IPS-18a (cell line): Measurements from ENCODE around the gene B3GALT5.

Source experiments
- H3K27ac ChIP-seq: one replicate; pipeline ENCODE4 v1.5.1; 2013; ENCODE audit warnings: low read length
- H3K27me3 ChIP-seq: one replicate; pipeline ENCODE4 v1.6.1; 2013; ENCODE audit warnings: mild to moderate bottlenecking, low read length; ENCODE audit not compliant: control insufficient read depth, insufficient read depth
- H3K36me3 ChIP-seq: one replicate; pipeline ENCODE4 v1.6.1; 2013; ENCODE audit warnings: low read depth, low read length; ENCODE audit not compliant: control insufficient read depth
- H3K4me1 ChIP-seq: one replicate; pipeline ENCODE4 v1.6.1; 2013; ENCODE audit warnings: low read depth, low read length; ENCODE audit not compliant: control insufficient read depth
- H3K4me3 ChIP-seq: one replicate; pipeline ENCODE4 v1.5.1; 2013; ENCODE audit warnings: low read length
- H3K9ac ChIP-seq: one replicate; pipeline ENCODE4 v1.6.1; 2013; ENCODE audit warnings: mild to moderate bottlenecking, low read length, moderate library complexity
- H3K9me3 ChIP-seq: one replicate; pipeline ENCODE4 v1.6.1; 2013; ENCODE audit warnings: low read depth, low read length; ENCODE audit not compliant: control insufficient read depth

Gene B3GALT5

GRCh38 chr21:39670701-39671100, 58.0 kb downstream of the B3GALT5 start:
- Histone ChIP-seq H3K9me3 (no peaks in the 10 kb centered on the region), H3K27me3 (no peaks in the 10 kb centered on the region)

GRCh38 chr21:39671986-39672385, 59.2 kb downstream of the B3GALT5 start:
- H3K27ac ChIP-seq, result no peak overlapping the region
- H3K4me1 ChIP-seq, result peaks cover 3% of the 10 kb centered on the region
- no peaks in the 10 kb centered on the region for H3K27me3 ChIP-seq

More at GRCh38 chr21:39670701-39671100, 58.0 kb downstream of the B3GALT5 start:
- Histone ChIP-seq H3K4me3 (no peak overlapping the region), H3K9ac (no peak overlapping the region), H3K27ac (no peak overlapping the region), H3K4me1 (no peaks in the 10 kb centered on the region), H3K36me3 (peaks cover 7% of the 10 kb centered on the region)

GRCh38 chr21:39673163-39673562, 60.4 kb downstream of the B3GALT5 start:
- peaks cover 3% of the 10 kb centered on the region for H3K4me1 ChIP-seq
- H3K9ac ChIP-seq, result no peak overlapping the region
- H3K27me3 ChIP-seq, result no peaks in the 10 kb centered on the region
- no peak overlapping the region for H3K27ac ChIP-seq
- H3K4me3 ChIP-seq, result no peak overlapping the region
- no peaks in the 10 kb centered on the region for H3K9me3 ChIP-seq
- H3K36me3 ChIP-seq, result no peaks in the 10 kb centered on the region

More at GRCh38 chr21:39671986-39672385, 59.2 kb downstream of the B3GALT5 start:
- H3K9ac ChIP-seq, result no peak overlapping the region
- no peaks in the 10 kb centered on the region for H3K9me3 ChIP-seq
- no peaks in the 10 kb centered on the region for H3K36me3 ChIP-seq
- H3K4me3 ChIP-seq, result no peak overlapping the region

- Histone ChIP-seq H3K27ac (no peak overlapping the region), H3K4me3 (no peak overlapping the region), H3K36me3 (no peaks in the 10 kb centered on the region), H3K9me3 (no peaks in the 10 kb centered on the region), H3K4me1 (peaks cover 3% of the 10 kb centered on the region), H3K9ac (no peak overlapping the region), H3K27me3 (no peaks in the 10 kb centered on the region)
Observed at GRCh38 chr21:39673736-39674135, 61.0 kb downstream of the B3GALT5 start.

- Histone ChIP-seq H3K9ac (no peak overlapping the region), H3K27me3 (no peaks in the 10 kb centered on the region), H3K27ac (no peak overlapping the region), H3K9me3 (no peaks in the 10 kb centered on the region), H3K36me3 (no peaks in the 10 kb centered on the region), H3K4me3 (no peak overlapping the region), H3K4me1 (peaks cover 3% of the 10 kb centered on the region)
Observed at GRCh38 chr21:39674801-39675200, 62.1 kb downstream of the B3GALT5 start.

GRCh38 chr21:39675590-39675989, 62.9 kb downstream of the B3GALT5 start:
- H3K27ac ChIP-seq, result no peak overlapping the region
- no peaks in the 10 kb centered on the region for H3K36me3 ChIP-seq
- no peak overlapping the region for H3K4me3 ChIP-seq
- H3K4me1 ChIP-seq, result peaks cover 3% of the 10 kb centered on the region
- no peak overlapping the region for H3K9ac ChIP-seq
- H3K9me3 ChIP-seq, result no peaks in the 10 kb centered on the region
- no peaks in the 10 kb centered on the region for H3K27me3 ChIP-seq

- peaks cover 4% of the 10 kb centered on the region for H3K4me1 ChIP-seq
- no peak overlapping the region for H3K4me3 ChIP-seq
- H3K9me3 ChIP-seq, result no peaks in the 10 kb centered on the region
- H3K9ac ChIP-seq, result no peak overlapping the region
- H3K36me3 ChIP-seq, result no peaks in the 10 kb centered on the region
- H3K27me3 ChIP-seq, result no peaks in the 10 kb centered on the region
- no peak overlapping the region for H3K27ac ChIP-seq
Observed at GRCh38 chr21:39675993-39676661, 63.4 kb downstream of the B3GALT5 start.

GRCh38 chr21:39680216-39680615, 67.5 kb downstream of the B3GALT5 start:
- Histone ChIP-seq H3K36me3 (no peaks in the 10 kb centered on the region), H3K27me3 (no peaks in the 10 kb centered on the region), H3K27ac (no peak overlapping the region), H3K4me1 (peaks cover 7% of the 10 kb centered on the region), H3K9ac (no peak overlapping the region), H3K9me3 (no peaks in the 10 kb centered on the region), H3K4me3 (no peak overlapping the region)

- Histone ChIP-seq H3K4me1 (peaks cover 3% of the 10 kb centered on the region), H3K9me3 (no peaks in the 10 kb centered on the region), H3K36me3 (no peaks in the 10 kb centered on the region), H3K9ac (no peak overlapping the region), H3K27me3 (no peaks in the 10 kb centered on the region), H3K4me3 (no peak overlapping the region), H3K27ac (no peak overlapping the region)
Observed at GRCh38 chr21:39681257-39681656, 68.5 kb downstream of the B3GALT5 start.

- H3K4me1 ChIP-seq, result peaks cover 3% of the 10 kb centered on the region
- no peak overlapping the region for H3K27ac ChIP-seq
- no peaks in the 10 kb centered on the region for H3K27me3 ChIP-seq
- no peak overlapping the region for H3K9ac ChIP-seq
- no peaks in the 10 kb centered on the region for H3K9me3 ChIP-seq
- no peak overlapping the region for H3K4me3 ChIP-seq
- no peaks in the 10 kb centered on the region for H3K36me3 ChIP-seq
Observed at GRCh38 chr21:39681845-39682244, 69.1 kb downstream of the B3GALT5 start.

- H3K9ac ChIP-seq, result no peak overlapping the region
- no peaks in the 10 kb centered on the region for H3K9me3 ChIP-seq
- H3K36me3 ChIP-seq, result no peaks in the 10 kb centered on the region
- H3K27ac ChIP-seq, result no peak overlapping the region
- no peaks in the 10 kb centered on the region for H3K27me3 ChIP-seq
- H3K4me1 ChIP-seq, result peaks cover 3% of the 10 kb centered on the region
- no peak overlapping the region for H3K4me3 ChIP-seq
Observed at GRCh38 chr21:39685236-39685635, 72.5 kb downstream of the B3GALT5 start.

- Histone ChIP-seq H3K36me3 (no peaks in the 10 kb centered on the region), H3K4me1 (peaks cover 3% of the 10 kb centered on the region), H3K9me3 (no peaks in the 10 kb centered on the region), H3K27me3 (no peaks in the 10 kb centered on the region), H3K27ac (no peak overlapping the region), H3K4me3 (no peak overlapping the region), H3K9ac (no peak overlapping the region)
Observed at GRCh38 chr21:39685991-39686390, 73.3 kb downstream of the B3GALT5 start.
